HCT116 (cell line): ENCODE data around the gene GPAT3. TPM values are rescaled to one million over a fixed set of nuclear protein-coding genes. Genes with fewer than 3 reads are reported as not detected.

Experiments used
- ATAC-seq: fragments of 200-7000 bp; cut with Tn5 transposase; 2 replicates; pipeline ENCODE4 v1.9.1; 2020; ENCODE audit warnings: mild to moderate bottlenecking, moderate library complexity
- BruUV-seq: library from RNA; stranded (reverse); fragments of 400-500 nt; replicated peaks from 2 replicates; lab custom pipeline; 2021; lab: Mats Ljungman, UMichigan
- CTCF ChIA-PET: fragments of 300-600 bp; sonication (Branson Sonifier 250); formaldehyde crosslinking; loops from one replicate; lab custom pipeline; 2021; ENCODE audit warnings: antibody characterized with exemption; lab: Charles Lee
- POLR2A ChIA-PET: fragments of 300-600, 350-600 bp; sonication (Branson Sonifier 250); formaldehyde crosslinking; loops from one replicate; lab custom pipeline; 2021; ENCODE audit warnings: antibody characterized with exemption; lab: Charles Lee
- RAD21 ChIA-PET, 2 experiments: fragments of 300-600 bp; sonication (Branson Sonifier 250); formaldehyde crosslinking; loops; one replicate each; lab custom pipeline; 2023; ENCODE audit warnings: low total read pairs in 2 of 2; ENCODE audit not compliant: uncharacterized antibody in 2 of 2, unreplicated experiment in 2 of 2, low non-redundant PET in 1 of 2; lab: Charles Lee
- DNase-seq: peaks from one replicate; pipeline ENCODE4 v3.0.0-alpha.2; 2010; ENCODE audit warnings: low read depth, low spot score
- H2AFZ ChIP-seq: fragments of 200-600 bp; shearing (Covaris generic), sonication (generic); 2 replicates; pipeline ENCODE4 v1.6.1; 2017; ENCODE audit warnings: low read depth, mixed run types, mixed read lengths, antibody characterized with exemption, low read length; ENCODE audit not compliant: poor library complexity, severe bottlenecking
- H3K27ac ChIP-seq: 2 replicates; pipeline ENCODE4 v1.5.1; 2012; ENCODE audit warnings: low read depth, low read length
- H3K27me3 ChIP-seq: fragments of 200-600 bp; sonication (generic); 2 replicates; pipeline ENCODE4 v1.6.1; 2016; ENCODE audit warnings: mixed run types, low read length, mixed read lengths; ENCODE audit not compliant: insufficient read depth
- H3K36me3 ChIP-seq, 2 experiments: fragments of 200-500 bp in 1 of 2; fragments of 200-600 bp in 1 of 2; sonication (Bioruptor generic) in 1 of 2; sonication (generic) in 1 of 2; 2 replicates each; pipeline versions ENCODE4 v1.5.1 to v1.6.1; 2014 to 2016; ENCODE audit warnings: low read length in 2 of 2, inconsistent platforms in 1 of 2, mixed read lengths in 1 of 2, mixed run types in 1 of 2; ENCODE audit not compliant: insufficient read depth in 2 of 2, control insufficient read depth in 1 of 2
- H3K4me1 ChIP-seq, 2 experiments: fragments of 200-600 bp in 1 of 2; sonication (generic) in 1 of 2; 2 replicates each; pipeline versions ENCODE4 v1.5.1 to v1.6.1; 2012 to 2017; ENCODE audit warnings: low read length in 2 of 2, inconsistent platforms in 1 of 2, mild to moderate bottlenecking in 1 of 2, mixed read lengths in 1 of 2, mixed run types in 1 of 2, moderate library complexity in 1 of 2; ENCODE audit not compliant: insufficient read depth in 2 of 2, control insufficient read depth in 1 of 2
- H3K4me2 ChIP-seq: fragments of 200-600 bp; sonication (generic); 2 replicates; pipeline ENCODE4 v1.6.1; 2017; ENCODE audit warnings: mixed run types, low read length, mixed read lengths
- H3K4me3 ChIP-seq, 2 experiments: fragments of 200-600 bp in 1 of 2; sonication (generic) in 1 of 2; replicated peaks in 1 of 2; 2 replicates each; pipeline ENCODE4 v1.5.1; 2011 to 2016; ENCODE audit warnings: low read length in 2 of 2, control low read depth in 1 of 2, low read depth in 1 of 2, mild to moderate bottlenecking in 1 of 2, mixed read lengths in 1 of 2, mixed run types in 1 of 2
- H3K79me2 ChIP-seq: fragments of 200-600 bp; sonication (generic); 2 replicates; pipeline ENCODE4 v1.6.1; 2017; ENCODE audit warnings: mild to moderate bottlenecking, mixed run types, low read length, moderate library complexity, mixed read lengths; ENCODE audit not compliant: insufficient read depth
- H3K9ac ChIP-seq: fragments of 200-600 bp; sonication (generic); 2 replicates; pipeline ENCODE4 v1.6.1; 2016; ENCODE audit warnings: low read length, mixed read lengths
- H3K9me2 ChIP-seq: fragments of 200-600 bp; sonication (generic), shearing (Covaris generic); 2 replicates; pipeline ENCODE4 v1.6.1; 2017; ENCODE audit warnings: mixed run types, mild to moderate bottlenecking, moderate library complexity; ENCODE audit not compliant: insufficient read depth
- H3K9me3 ChIP-seq, 2 experiments: fragments of 200-500 bp in 1 of 2; fragments of 200-600 bp in 1 of 2; sonication (Bioruptor generic) in 1 of 2; sonication (generic) in 1 of 2; 2 replicates each; pipeline ENCODE4 v1.6.1; 2014 to 2017; ENCODE audit warnings: low read length in 2 of 2, mixed read lengths in 2 of 2, inconsistent platforms in 1 of 2, low read depth in 1 of 2, mild to moderate bottlenecking in 1 of 2, mixed run types in 1 of 2, moderate library complexity in 1 of 2; ENCODE audit not compliant: control insufficient read depth in 1 of 2, insufficient read depth in 1 of 2
- H4K20me1 ChIP-seq: fragments of 200-600 bp; sonication (generic), shearing (Covaris generic); 2 replicates; pipeline ENCODE4 v1.6.1; 2017; ENCODE audit warnings: mixed run types, mild to moderate bottlenecking, moderate library complexity; ENCODE audit not compliant: insufficient read depth
- CBX3 ChIP-seq: IDR thresholded peaks from 2 replicates; pipeline ENCODE4 v1.6.1; 2012; ENCODE audit warnings: low read depth
- CEBPB ChIP-seq: IDR thresholded peaks from 2 replicates; pipeline ENCODE4 v1.6.1; 2012; ENCODE audit warnings: low read depth
- EZH2 ChIP-seq: fragments of 200-600 bp; sonication (generic); IDR thresholded peaks from 2 replicates; pipeline ENCODE4 v1.6.1; 2017; ENCODE audit warnings: antibody characterized with exemption, mixed run types
- EZH2phosphoT487 ChIP-seq: fragments of 200-600 bp; IDR thresholded peaks from 2 replicates; pipeline ENCODE4 v1.6.1; 2018; ENCODE audit warnings: antibody characterized with exemption, borderline replicate concordance
- FOSL1 ChIP-seq: IDR thresholded peaks from 2 replicates; pipeline ENCODE4 v1.6.1; 2012; ENCODE audit warnings: low read depth
- RAD21 ChIP-seq: IDR thresholded peaks from 2 replicates; pipeline ENCODE4 v1.6.1; 2012; ENCODE audit warnings: low read depth, mild to moderate bottlenecking
- SIN3A ChIP-seq: IDR thresholded peaks from 2 replicates; pipeline ENCODE4 v1.6.1; 2012; ENCODE audit warnings: low read depth
- SP1 ChIP-seq: IDR thresholded peaks from 2 replicates; pipeline ENCODE4 v1.6.1; 2012; ENCODE audit warnings: low read depth
- TCF7L2 ChIP-seq: IDR thresholded peaks from 2 replicates; pipeline ENCODE4 v1.7.0; 2011; ENCODE audit warnings: borderline replicate concordance, inconsistent platforms; ENCODE audit not compliant: insufficient read depth, insufficient read length; ENCODE audit errors: extremely low read depth
- YY1 ChIP-seq: IDR thresholded peaks from 2 replicates; pipeline ENCODE4 v1.6.1; 2011; ENCODE audit warnings: low read length, low read depth, moderate library complexity, mild to moderate bottlenecking; ENCODE audit not compliant: insufficient replicate concordance; ENCODE audit errors: extremely low read depth
- ZNF274 ChIP-seq: fragments of 200-500 bp; sonication (Bioruptor generic); IDR thresholded peaks from 2 replicates; pipeline ENCODE4 v1.6.1; 2014; ENCODE audit warnings: mild to moderate bottlenecking, low read depth, low read length, inconsistent platforms
- intact Hi-C: fragments of 100-400 bp; cut with micrococcal nuclease; formaldehyde crosslinking; loops from 2 replicates; pipeline ENCODE4 v1.10.0; 2022
- total RNA-seq: library from RNA; stranded (reverse); gene quantifications from one replicate; pipeline ENCODE4 v1.2.1, GENCODE V29; 2021; ENCODE audit not compliant: unreplicated experiment
- TF ChIP-seq, protein P1 (sequence below): IDR thresholded peaks from 2 replicates; pipeline ENCODE4 v1.6.1; 2012
- TF ChIP-seq, protein P2 (sequence below): IDR thresholded peaks from 2 replicates; pipeline ENCODE4 v1.6.1; 2011; ENCODE audit warnings: mild to moderate bottlenecking, low read length, moderate library complexity; ENCODE audit not compliant: insufficient replicate concordance; ENCODE audit errors: extremely low read depth
- TF ChIP-seq, protein P3 (sequence below): IDR thresholded peaks from 2 replicates; pipeline ENCODE4 v1.6.1; 2012
- TF ChIP-seq, protein P4 (sequence below): IDR thresholded peaks from 2 replicates; pipeline ENCODE4 v1.6.1; 2012; ENCODE audit warnings: low read depth

Gene GPAT3
- total RNA-seq, 1 experiment from 2014 or later = 36.7 TPM

DNA sequence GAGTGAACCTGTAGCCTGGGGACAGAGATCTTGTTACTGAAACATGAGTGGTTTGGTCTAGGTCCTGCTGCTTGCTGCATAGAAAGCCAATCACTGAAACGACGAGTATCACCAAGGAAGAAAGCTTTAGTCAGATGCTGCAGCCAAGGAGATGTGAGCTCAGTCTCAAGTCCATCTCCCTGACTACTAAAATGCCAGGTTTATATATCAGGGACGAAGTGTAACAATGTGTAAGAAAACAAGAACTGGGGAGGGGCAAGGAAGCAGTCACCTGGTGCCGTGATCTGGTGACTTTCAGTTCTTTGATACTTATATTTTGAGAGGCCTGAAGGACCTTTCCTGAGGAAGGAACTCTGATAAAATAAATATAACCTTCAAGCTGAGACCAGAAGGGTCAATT, 31.4 kb upstream of the GPAT3 start:
- DNase-seq (no peak), ATAC-seq (no peak)
- no peak overlapping the region for H3K27ac ChIP-seq
- no peak for TF ChIP-seq FOSL1
- no peak for TF ChIP-seq CBX3
- no peak for TF ChIP-seq YY1
- TF ChIP-seq RAD21 = no peak
- no peak for TF ChIP-seq ZNF274
- no peak for TF ChIP-seq CEBPB
- TF ChIP-seq, protein P1, sequence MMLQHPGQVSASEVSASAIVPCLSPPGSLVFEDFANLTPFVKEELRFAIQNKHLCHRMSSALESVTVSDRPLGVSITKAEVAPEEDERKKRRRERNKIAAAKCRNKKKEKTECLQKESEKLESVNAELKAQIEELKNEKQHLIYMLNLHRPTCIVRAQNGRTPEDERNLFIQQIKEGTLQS = no peak
- no peak for TF ChIP-seq TCF7L2
- TF ChIP-seq, protein P2, sequence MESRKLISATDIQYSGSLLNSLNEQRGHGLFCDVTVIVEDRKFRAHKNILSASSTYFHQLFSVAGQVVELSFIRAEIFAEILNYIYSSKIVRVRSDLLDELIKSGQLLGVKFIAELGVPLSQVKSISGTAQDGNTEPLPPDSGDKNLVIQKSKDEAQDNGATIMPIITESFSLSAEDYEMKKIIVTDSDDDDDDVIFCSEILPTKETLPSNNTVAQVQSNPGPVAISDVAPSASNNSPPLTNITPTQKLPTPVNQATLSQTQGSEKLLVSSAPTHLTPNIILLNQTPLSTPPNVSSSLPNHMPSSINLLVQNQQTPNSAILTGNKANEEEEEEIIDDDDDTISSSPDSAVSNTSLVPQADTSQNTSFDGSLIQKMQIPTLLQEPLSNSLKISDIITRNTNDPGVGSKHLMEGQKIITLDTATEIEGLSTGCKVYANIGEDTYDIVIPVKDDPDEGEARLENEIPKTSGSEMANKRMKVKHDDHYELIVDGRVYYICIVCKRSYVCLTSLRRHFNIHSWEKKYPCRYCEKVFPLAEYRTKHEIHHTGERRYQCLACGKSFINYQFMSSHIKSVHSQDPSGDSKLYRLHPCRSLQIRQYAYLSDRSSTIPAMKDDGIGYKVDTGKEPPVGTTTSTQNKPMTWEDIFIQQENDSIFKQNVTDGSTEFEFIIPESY = no peak
- TF ChIP-seq EZH2phosphoT487 = no peak
- TF ChIP-seq EZH2 = no peak
- TF ChIP-seq SP1 = no peak
- no peak for TF ChIP-seq SIN3A
- TF ChIP-seq, protein P3, sequence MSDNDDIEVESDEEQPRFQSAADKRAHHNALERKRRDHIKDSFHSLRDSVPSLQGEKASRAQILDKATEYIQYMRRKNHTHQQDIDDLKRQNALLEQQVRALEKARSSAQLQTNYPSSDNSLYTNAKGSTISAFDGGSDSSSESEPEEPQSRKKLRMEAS = no peak
- TF ChIP-seq, protein P4, sequence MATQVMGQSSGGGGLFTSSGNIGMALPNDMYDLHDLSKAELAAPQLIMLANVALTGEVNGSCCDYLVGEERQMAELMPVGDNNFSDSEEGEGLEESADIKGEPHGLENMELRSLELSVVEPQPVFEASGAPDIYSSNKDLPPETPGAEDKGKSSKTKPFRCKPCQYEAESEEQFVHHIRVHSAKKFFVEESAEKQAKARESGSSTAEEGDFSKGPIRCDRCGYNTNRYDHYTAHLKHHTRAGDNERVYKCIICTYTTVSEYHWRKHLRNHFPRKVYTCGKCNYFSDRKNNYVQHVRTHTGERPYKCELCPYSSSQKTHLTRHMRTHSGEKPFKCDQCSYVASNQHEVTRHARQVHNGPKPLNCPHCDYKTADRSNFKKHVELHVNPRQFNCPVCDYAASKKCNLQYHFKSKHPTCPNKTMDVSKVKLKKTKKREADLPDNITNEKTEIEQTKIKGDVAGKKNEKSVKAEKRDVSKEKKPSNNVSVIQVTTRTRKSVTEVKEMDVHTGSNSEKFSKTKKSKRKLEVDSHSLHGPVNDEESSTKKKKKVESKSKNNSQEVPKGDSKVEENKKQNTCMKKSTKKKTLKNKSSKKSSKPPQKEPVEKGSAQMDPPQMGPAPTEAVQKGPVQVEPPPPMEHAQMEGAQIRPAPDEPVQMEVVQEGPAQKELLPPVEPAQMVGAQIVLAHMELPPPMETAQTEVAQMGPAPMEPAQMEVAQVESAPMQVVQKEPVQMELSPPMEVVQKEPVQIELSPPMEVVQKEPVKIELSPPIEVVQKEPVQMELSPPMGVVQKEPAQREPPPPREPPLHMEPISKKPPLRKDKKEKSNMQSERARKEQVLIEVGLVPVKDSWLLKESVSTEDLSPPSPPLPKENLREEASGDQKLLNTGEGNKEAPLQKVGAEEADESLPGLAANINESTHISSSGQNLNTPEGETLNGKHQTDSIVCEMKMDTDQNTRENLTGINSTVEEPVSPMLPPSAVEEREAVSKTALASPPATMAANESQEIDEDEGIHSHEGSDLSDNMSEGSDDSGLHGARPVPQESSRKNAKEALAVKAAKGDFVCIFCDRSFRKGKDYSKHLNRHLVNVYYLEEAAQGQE = no peak
- TF ChIP-seq, all 23 proteins: peak for 0
- Histone ChIP-seq H3K9me2 (no peaks in the 10 kb centered on the region), H3K9ac (no peak overlapping the region), H4K20me1 (no peaks in the 10 kb centered on the region), H3K27me3 (no peaks in the 10 kb centered on the region), H3K4me3 (no peak overlapping the region), H2AFZ (no peak overlapping the region), H3K4me2 (no peak overlapping the region), H3K79me2 (no peaks in the 10 kb centered on the region), H3K36me3 (no peaks in the 10 kb centered on the region), H3K4me1 (0 out of 4 replicates have a peak, but pooled peaks cover 0 to 2% of the 10 kb centered on the region in 2 experiments), H3K9me3 (no peaks in the 10 kb centered on the region)
- ChIA-PET RAD21 (no interaction called here), POLR2A (no interaction called here), CTCF (no interaction called here)
- no TSS peak for BruUV-seq
- intact Hi-C loops = loop anchor here (10.0 kb wide), 1 partner anchor 1000 kb away; no protein-coding TSS in a partner anchor
